ENCODE data around the gene CHD2. TPM values are rescaled to one million over a fixed set of nuclear protein-coding genes. Genes with fewer than 3 reads are reported as not detected.

Gene CHD2
- total RNA-seq, 1 donor from 2014 or later: 59.7 TPM

DNA sequence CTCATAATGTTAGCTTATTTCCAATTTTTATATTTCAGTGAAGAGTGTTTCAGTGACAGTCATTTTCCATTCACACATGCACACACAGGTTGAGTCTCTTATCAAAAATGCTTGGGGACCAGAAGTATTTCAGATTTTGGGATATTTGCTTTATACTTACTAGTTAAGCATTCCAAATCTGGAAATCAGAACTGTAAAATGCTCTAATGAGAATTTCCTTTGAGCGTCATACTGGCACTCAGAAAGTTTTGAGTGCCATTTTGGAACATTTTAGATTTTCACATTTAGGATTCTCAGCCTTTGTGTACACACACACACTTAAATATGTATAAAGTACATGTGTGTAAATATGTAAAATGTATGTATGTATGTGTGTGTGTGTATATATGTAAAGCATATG lies 71.0 kb downstream of the CHD2 start:
- Mint-ChIP-seq H3K27me3 (ENCODE audit: low read depth) (no peaks in the 10 kb centered on the region), H3K4me1 (ENCODE audit: low read depth) (peaks cover 42% of the 10 kb centered on the region), H3K9me3 (ENCODE audit: low read depth) (no peaks in the 10 kb centered on the region), H3K36me3 (ENCODE audit: low read depth) (peaks cover 53% of the 10 kb centered on the region), H3K4me3 (ENCODE audit: unreplicated experiment) (no peak overlapping the region), H3K27ac (ENCODE audit: unreplicated experiment) (peak overlapping the region; percentile 12)
- TF ChIP-seq, protein P1, sequence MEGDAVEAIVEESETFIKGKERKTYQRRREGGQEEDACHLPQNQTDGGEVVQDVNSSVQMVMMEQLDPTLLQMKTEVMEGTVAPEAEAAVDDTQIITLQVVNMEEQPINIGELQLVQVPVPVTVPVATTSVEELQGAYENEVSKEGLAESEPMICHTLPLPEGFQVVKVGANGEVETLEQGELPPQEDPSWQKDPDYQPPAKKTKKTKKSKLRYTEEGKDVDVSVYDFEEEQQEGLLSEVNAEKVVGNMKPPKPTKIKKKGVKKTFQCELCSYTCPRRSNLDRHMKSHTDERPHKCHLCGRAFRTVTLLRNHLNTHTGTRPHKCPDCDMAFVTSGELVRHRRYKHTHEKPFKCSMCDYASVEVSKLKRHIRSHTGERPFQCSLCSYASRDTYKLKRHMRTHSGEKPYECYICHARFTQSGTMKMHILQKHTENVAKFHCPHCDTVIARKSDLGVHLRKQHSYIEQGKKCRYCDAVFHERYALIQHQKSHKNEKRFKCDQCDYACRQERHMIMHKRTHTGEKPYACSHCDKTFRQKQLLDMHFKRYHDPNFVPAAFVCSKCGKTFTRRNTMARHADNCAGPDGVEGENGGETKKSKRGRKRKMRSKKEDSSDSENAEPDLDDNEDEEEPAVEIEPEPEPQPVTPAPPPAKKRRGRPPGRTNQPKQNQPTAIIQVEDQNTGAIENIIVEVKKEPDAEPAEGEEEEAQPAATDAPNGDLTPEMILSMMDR (IDR thresholded peaks at IDR 0.05): no peak
- no peak for DNase-seq (ENCODE audit: low spot score)

DNA sequence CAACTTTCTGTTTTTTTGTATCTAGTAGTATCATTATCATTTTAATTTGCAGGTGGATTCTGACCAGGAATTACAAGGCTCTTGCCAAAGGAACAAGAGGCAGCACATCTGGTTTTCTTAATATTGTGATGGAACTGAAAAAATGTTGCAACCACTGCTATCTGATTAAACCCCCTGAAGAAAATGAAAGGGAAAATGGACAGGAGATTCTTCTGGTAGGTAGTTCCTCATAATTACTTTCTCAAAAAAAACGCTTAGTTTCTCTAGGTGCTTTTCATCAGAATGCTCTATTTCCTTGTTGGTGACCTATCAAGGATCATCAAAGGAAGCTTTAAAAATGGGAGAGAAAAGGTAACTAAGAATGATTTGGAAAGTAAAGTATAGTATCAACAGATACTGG lies 71.6 kb downstream of the CHD2 start:
- no peak overlapping the region for H3K4me3 Mint-ChIP-seq (ENCODE audit: unreplicated experiment)
- TF ChIP-seq, protein P1 (IDR thresholded peaks at IDR 0.05): no peak
- H3K27me3 Mint-ChIP-seq (ENCODE audit: low read depth): no peaks in the 10 kb centered on the region
- no peak overlapping the region for H3K27ac Mint-ChIP-seq (ENCODE audit: unreplicated experiment)
- H3K36me3 Mint-ChIP-seq (ENCODE audit: low read depth): peaks cover 51% of the 10 kb centered on the region
- no peak for DNase-seq (ENCODE audit: low spot score)
- no peaks in the 10 kb centered on the region for H3K9me3 Mint-ChIP-seq (ENCODE audit: low read depth)
- H3K4me1 Mint-ChIP-seq (ENCODE audit: low read depth): peaks cover 48% of the 10 kb centered on the region

DNA sequence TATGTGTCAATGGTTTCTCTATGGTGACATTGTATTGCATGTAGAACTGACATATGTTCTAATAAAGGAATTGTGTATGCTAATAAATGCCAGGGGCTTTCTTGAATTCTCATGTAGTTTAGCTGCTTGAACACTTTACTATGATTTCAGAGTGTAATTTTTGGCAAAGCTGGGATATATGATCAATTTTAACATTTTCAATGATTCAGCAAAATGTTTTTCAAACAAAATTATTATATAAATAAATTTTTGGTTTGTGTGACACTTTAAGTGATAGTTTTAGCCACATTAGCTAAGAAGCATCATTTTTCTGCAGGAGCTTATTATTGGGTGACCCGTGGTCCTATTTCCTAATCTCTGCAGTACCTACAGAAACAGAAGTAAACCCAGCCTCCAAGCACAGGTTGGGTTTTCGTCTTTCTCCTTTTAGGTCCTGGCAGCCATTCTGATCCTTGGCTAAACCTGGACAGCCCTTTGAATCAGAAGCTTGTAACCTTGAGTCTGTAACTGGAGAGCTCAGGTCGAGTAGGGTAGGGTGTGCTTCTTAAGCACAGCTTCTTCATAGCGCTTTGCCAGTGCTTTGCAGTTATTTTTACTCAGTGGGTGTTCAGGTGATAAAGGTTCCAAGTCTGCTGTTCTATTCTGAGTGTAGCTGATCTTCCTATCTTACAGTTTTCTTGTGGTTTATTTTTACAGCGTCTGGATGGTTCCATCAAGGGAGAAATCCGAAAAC lies 74.2 kb downstream of the CHD2 start:
- peaks cover 37% of the 10 kb centered on the region for H3K4me1 Mint-ChIP-seq (ENCODE audit: low read depth)
- DNase-seq (ENCODE audit: low spot score): no peak
- TF ChIP-seq, protein P1 (IDR thresholded peaks at IDR 0.05): no peak
- H3K27ac Mint-ChIP-seq (ENCODE audit: unreplicated experiment): no peak overlapping the region
- H3K9me3 Mint-ChIP-seq (ENCODE audit: low read depth): no peaks in the 10 kb centered on the region
- peaks cover 53% of the 10 kb centered on the region for H3K36me3 Mint-ChIP-seq (ENCODE audit: low read depth)
- H3K27me3 Mint-ChIP-seq (ENCODE audit: low read depth): no peaks in the 10 kb centered on the region
- H3K4me3 Mint-ChIP-seq (ENCODE audit: unreplicated experiment): no peak overlapping the region

DNA sequence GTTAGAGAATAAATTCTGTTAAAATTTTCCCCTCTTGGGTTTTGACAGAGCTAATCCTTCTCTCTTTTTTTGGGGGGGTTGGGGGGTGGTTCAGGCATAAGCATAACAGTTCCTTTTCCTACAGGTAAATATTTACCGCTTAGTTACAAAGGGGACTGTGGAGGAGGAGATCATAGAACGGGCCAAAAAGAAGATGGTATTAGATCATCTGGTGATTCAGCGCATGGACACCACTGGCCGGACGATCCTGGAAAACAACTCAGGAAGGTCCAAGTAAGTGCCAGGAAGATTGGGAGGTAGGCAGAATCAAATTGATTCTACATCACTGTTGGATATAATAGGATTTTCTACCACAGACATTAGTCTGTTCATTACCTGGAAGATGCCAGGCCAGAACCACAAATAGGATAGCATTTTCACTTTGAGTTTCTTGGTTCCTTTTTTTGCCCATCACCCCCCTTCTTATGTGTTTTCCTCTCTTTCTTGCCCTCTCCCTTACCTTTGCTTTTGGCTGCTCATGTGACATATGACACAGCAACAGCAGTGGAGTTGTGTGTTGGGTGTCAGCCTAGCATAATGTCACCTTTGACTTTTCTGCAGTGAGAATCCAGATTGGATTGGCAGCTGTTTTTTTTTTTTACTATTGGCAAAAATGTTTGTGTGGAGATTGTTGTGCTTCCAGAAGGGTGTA lies 79.0 kb downstream of the CHD2 start:
- H3K27ac Mint-ChIP-seq (ENCODE audit: unreplicated experiment): no peak overlapping the region
- H3K4me3 Mint-ChIP-seq (ENCODE audit: unreplicated experiment): no peak overlapping the region
- H3K9me3 Mint-ChIP-seq (ENCODE audit: low read depth): no peaks in the 10 kb centered on the region
- H3K36me3 Mint-ChIP-seq (ENCODE audit: low read depth): peaks cover 31% of the 10 kb centered on the region
- peaks cover 17% of the 10 kb centered on the region for H3K4me1 Mint-ChIP-seq (ENCODE audit: low read depth)
- H3K27me3 Mint-ChIP-seq (ENCODE audit: low read depth): no peaks in the 10 kb centered on the region
- TF ChIP-seq, protein P1 (IDR thresholded peaks at IDR 0.05): no peak
- no peak for DNase-seq (ENCODE audit: low spot score)

DNA sequence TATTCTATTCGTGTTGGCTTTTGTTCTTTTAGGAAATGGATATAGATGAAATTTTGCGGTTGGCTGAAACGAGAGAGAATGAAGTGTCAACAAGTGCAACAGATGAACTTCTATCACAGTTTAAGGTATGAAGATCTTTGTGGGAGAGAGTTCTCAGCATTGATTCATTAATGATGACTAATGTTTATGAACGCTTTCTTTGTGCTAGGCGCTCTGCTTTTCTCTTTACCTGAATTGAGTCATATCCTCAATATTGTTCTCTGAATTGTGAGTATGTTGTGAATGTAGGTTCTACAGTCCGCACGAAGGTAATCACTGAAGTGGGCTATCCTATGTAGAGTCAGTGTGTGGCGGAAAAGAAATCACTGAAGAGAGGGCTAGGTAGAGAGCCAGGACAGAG lies 81.2 kb downstream of the CHD2 start:
- TF ChIP-seq, protein P1 (IDR thresholded peaks at IDR 0.05): no peak
- H3K36me3 Mint-ChIP-seq (ENCODE audit: low read depth): peaks cover 33% of the 10 kb centered on the region
- no peaks in the 10 kb centered on the region for H3K27me3 Mint-ChIP-seq (ENCODE audit: low read depth)
- DNase-seq (ENCODE audit: low spot score): no peak
- peaks cover 3% of the 10 kb centered on the region for H3K4me1 Mint-ChIP-seq (ENCODE audit: low read depth)
- no peaks in the 10 kb centered on the region for H3K9me3 Mint-ChIP-seq (ENCODE audit: low read depth)
- no peak overlapping the region for H3K27ac Mint-ChIP-seq (ENCODE audit: unreplicated experiment)
- H3K4me3 Mint-ChIP-seq (ENCODE audit: unreplicated experiment): no peak overlapping the region
